WTC11 (cell line): Measurements from ENCODE around the gene ZNF80. TPM values are rescaled to one million over a fixed set of nuclear protein-coding genes. Genes with fewer than 3 reads are reported as not detected.

Source experiments
- ATAC-seq: fragments of 200-7000 bp; cut with Tn5 transposase; 2 replicates; pipeline ENCODE4 v1.10.0; 2021; ENCODE audit warnings: mild to moderate bottlenecking, moderate library complexity
- CTCF ChIA-PET: fragments of 300-600 bp; sonication (Branson Sonifier 250); formaldehyde crosslinking; loops from one replicate; lab custom pipeline; 2021; ENCODE audit warnings: antibody characterized with exemption; lab: Charles Lee
- POLR2A ChIA-PET: fragments of 350-600 bp; sonication (Branson Sonifier 250); formaldehyde crosslinking; loops from one replicate; lab custom pipeline; 2021; ENCODE audit warnings: antibody characterized with exemption; lab: Charles Lee
- DNase-seq: peaks from one replicate; pipeline ENCODE4 v3.0.0; 2021; ENCODE audit warnings: low spot score
- H3K27ac Mint-ChIP-seq: 2 replicates; pipeline ENCODE4 v1.8.0; 2021; ENCODE audit warnings: mixed read lengths
- H3K27me3 Mint-ChIP-seq: 2 replicates; pipeline ENCODE4 v1.8.0; 2021; ENCODE audit warnings: low read depth, mild to moderate bottlenecking, moderate library complexity, mixed read lengths
- H3K36me3 Mint-ChIP-seq: 2 replicates; pipeline ENCODE4 v1.8.0; 2021; ENCODE audit warnings: mixed read lengths
- H3K4me1 Mint-ChIP-seq: 2 replicates; pipeline ENCODE4 v1.8.0; 2022; ENCODE audit warnings: mixed read lengths
- H3K4me3 Mint-ChIP-seq: 2 replicates; pipeline ENCODE4 v1.8.0; 2021; ENCODE audit warnings: mild to moderate bottlenecking, moderate library complexity, mixed read lengths
- H3K9me3 Mint-ChIP-seq: 2 replicates; pipeline ENCODE4 v1.8.0; 2021; ENCODE audit warnings: mixed read lengths
- ATF1 ChIP-seq: sonication (generic); formaldehyde crosslinking; IDR thresholded peaks from 2 replicates; pipeline ENCODE4 v1.8.1; 2023; ENCODE audit warnings: mild to moderate bottlenecking, moderate library complexity, missing genetic modification reagents
- ELF4 ChIP-seq: sonication (generic); formaldehyde crosslinking; IDR thresholded peaks from 2 replicates; pipeline ENCODE4 v1.8.1; 2022; ENCODE audit warnings: low read depth, mild to moderate bottlenecking, moderate library complexity, missing genetic modification reagents
- FOXK1 ChIP-seq: sonication (generic); formaldehyde crosslinking; IDR thresholded peaks from 2 replicates; pipeline ENCODE4 v1.8.0; 2022; ENCODE audit warnings: mild to moderate bottlenecking, moderate library complexity, missing genetic modification reagents
- FOXP1 ChIP-seq: sonication (generic); formaldehyde crosslinking; IDR thresholded peaks from 2 replicates; pipeline ENCODE4 v1.8.0; 2022; ENCODE audit warnings: missing genetic modification reagents, mild to moderate bottlenecking, moderate library complexity, borderline replicate concordance
- FOXP4 ChIP-seq: sonication (generic); formaldehyde crosslinking; IDR thresholded peaks from 2 replicates; pipeline ENCODE4 v1.8.0; 2022; ENCODE audit warnings: mild to moderate bottlenecking, missing genetic modification reagents
- GTF2I ChIP-seq: fragments of 250-450 bp; sonication (Bioruptor Pico); conservative IDR thresholded peaks from 2 replicates; pipeline ENCODE4 v1.4.0; 2021; ENCODE audit warnings: mild to moderate bottlenecking
- JAZF1 ChIP-seq: fragments of 250-450 bp; sonication (Bioruptor Pico); IDR thresholded peaks from 2 replicates; pipeline ENCODE4 v1.9.0; 2021; ENCODE audit warnings: moderate library complexity, mild to moderate bottlenecking, inconsistent platforms
- SMAD3 ChIP-seq: sonication (generic); formaldehyde crosslinking; IDR thresholded peaks from 2 replicates; pipeline ENCODE4 v1.8.0; 2022; ENCODE audit warnings: missing genetic modification reagents, mild to moderate bottlenecking, borderline replicate concordance
- TP53 ChIP-seq: sonication (generic); formaldehyde crosslinking; IDR thresholded peaks from 2 replicates; pipeline ENCODE4 v1.8.1; 2023; ENCODE audit warnings: mild to moderate bottlenecking, missing genetic modification reagents
- ZNF121 ChIP-seq: sonication (generic); formaldehyde crosslinking; IDR thresholded peaks from 2 replicates; pipeline ENCODE4 v1.8.0; 2023; ENCODE audit warnings: missing genetic modification reagents
- ZNF396 ChIP-seq: fragments of 250-450 bp; sonication (Bioruptor Pico); IDR thresholded peaks from 2 replicates; pipeline ENCODE4 v1.8.0; 2021; ENCODE audit warnings: mild to moderate bottlenecking, moderate library complexity, borderline replicate concordance
- ZNF532 ChIP-seq: fragments of 250-450 bp; sonication (Bioruptor Pico); IDR thresholded peaks from 2 replicates; pipeline ENCODE4 v1.9.0; 2021; ENCODE audit warnings: mild to moderate bottlenecking, borderline replicate concordance
- total RNA-seq: library from RNA; stranded (reverse); gene quantifications from 3 replicates; pipeline ENCODE4 v1.2.3, GENCODE V29; 2021
- TF ChIP-seq, protein P1 (sequence below): fragments of 250-450 bp; sonication (Bioruptor Pico); conservative IDR thresholded peaks from 2 replicates; pipeline ENCODE4 v1.9.0; 2021; ENCODE audit warnings: mild to moderate bottlenecking
- TF ChIP-seq, protein P2 (sequence below): sonication (generic); formaldehyde crosslinking; IDR thresholded peaks from 2 replicates; pipeline ENCODE4 v1.8.0; 2022; ENCODE audit warnings: mild to moderate bottlenecking, missing genetic modification reagents
- TF ChIP-seq, protein P3 (sequence below): sonication (generic); formaldehyde crosslinking; conservative IDR thresholded peaks from 2 replicates; pipeline ENCODE4 v1.8.1; 2022; ENCODE audit warnings: mild to moderate bottlenecking, missing genetic modification reagents
- TF ChIP-seq, protein P4 (sequence below): sonication (generic); formaldehyde crosslinking; IDR thresholded peaks from 2 replicates; pipeline ENCODE4 v1.8.1; 2022; ENCODE audit warnings: mild to moderate bottlenecking, missing genetic modification reagents, moderate library complexity, borderline replicate concordance

The ZNF80 gene
- total RNA-seq, 1 experiment from 2014 or later, result not detected

GRCh38 chr3:114214542-114215341 lies 22.6 kb downstream of the ZNF80 start:
- H3K27ac Mint-ChIP-seq, result no peak overlapping the region
- H3K27me3 Mint-ChIP-seq, result peaks cover 2% of the 10 kb centered on the region
- no peak overlapping the region for H3K4me3 Mint-ChIP-seq
- peak; percentile 54 for ATAC-seq
- peaks cover 8% of the 10 kb centered on the region for H3K9me3 Mint-ChIP-seq
- peaks cover 8% of the 10 kb centered on the region for H3K4me1 Mint-ChIP-seq
- no peak for DNase-seq
- H3K36me3 Mint-ChIP-seq, result no peaks in the 10 kb centered on the region
- ChIA-PET POLR2A (no interaction called here), CTCF (interaction anchor here (1.8 to 1.9 kb wide), 3 partner anchors 36 to 76 kb away, joined by 6 to 13 read pairs (median 7); partner anchors contain the start of gene DRD3)
- TF ChIP-seq ELF4 (CRISPR knock-in tag) (no peak), SMAD3 (CRISPR knock-in tag) (no peak), FOXP1 (CRISPR knock-in tag) (no peak), JAZF1 (no peak)
- TF ChIP-seq, protein P1, sequence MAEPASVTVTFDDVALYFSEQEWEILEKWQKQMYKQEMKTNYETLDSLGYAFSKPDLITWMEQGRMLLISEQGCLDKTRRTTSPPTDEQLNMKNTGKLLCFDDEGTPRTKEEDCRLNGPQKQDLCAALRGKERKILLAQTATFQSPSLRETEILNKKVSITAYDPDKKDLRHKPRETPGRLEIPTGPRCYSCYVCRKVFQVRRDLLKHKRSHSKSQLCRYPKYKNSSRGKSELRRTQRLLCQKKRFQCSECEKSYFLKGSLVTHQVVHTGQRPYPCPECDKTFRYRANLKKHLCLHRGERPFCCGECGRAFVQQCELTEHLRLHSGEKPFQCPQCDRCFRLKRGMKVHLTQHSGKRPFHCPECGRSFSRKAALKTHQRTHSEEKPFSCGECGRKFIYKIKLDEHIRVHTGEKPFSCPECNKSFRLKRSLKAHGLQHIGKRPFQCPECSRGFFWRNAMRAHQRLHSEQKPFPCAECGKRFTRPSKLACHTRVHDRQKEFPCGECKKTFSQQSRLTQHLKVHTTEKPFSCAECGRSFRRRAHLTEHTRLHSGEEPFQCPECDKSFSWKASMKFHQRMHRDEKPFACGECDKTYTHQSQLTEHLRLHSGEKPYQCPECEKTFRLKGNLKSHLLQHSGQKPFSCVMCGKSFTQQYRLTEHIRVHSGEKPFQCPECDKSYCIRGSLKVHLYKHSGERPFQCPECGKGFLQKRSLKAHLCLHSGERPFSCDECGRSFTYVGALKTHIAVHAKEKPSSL (CRISPR knock-in tag), result no peak
- TF ChIP-seq, protein P2, sequence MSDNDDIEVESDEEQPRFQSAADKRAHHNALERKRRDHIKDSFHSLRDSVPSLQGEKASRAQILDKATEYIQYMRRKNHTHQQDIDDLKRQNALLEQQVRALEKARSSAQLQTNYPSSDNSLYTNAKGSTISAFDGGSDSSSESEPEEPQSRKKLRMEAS (CRISPR knock-in tag), result no peak

DNA sequence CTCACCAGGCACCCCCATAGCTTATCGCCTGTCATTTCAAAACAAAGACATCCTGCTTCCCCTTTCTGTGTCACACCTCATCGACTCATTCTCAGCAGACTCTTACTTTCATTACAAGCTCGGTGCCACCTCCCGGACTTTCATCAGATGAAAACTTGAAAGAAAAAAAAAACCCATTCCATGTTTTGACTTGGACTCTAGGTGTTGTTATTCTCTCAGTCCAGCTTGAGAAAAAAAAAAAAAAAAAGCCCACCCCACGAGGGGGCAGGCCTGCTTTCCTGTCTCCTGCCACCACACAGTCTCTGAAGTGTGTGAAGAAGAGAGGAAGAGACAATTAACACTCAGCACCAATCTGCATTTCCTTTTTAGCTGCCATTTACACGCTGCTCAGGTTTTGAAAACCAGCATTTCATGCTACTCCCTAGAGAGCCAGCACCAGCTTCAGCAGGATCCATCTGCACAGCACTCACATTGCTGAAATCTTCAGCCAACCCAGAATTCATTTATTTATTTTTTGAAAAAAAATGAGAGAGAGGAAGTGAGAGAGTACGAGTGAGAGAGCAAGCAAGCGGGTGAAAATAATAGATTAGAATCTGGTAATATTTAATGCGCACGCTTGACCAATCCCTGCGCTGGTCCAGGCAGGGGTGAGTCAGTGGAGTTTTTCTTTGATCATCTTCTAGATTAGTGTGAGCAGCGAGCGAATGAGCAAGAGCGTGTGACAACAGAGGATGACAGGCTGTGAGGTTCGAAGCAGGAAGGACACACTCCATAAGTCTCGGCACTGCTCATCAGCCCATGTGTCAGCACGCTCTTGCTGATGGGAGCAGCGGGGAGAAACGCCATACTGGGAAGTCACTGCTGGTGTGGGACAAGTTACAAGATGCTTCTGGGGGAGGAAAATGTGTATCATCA lies 23.5 kb downstream of the ZNF80 start:
- Mint-ChIP-seq H3K4me3 (no peak overlapping the region), H3K27ac (0 out of 2 replicates have a peak overlapping the region, but pooled peaks have one; percentile 14), H3K9me3 (peaks cover 8% of the 10 kb centered on the region), H3K4me1 (peaks cover 3% of the 10 kb centered on the region)
- POLR2A ChIA-PET, result interaction anchor here (0.6 kb wide), 1 partner anchor 1599 kb away, joined by 3 read pairs; no protein-coding TSS in a partner anchor
- DNase-seq, result no peak
- TF ChIP-seq FOXP4, result 0 out of 2 replicates have a peak, but pooled peaks have one; percentile 25
- TF ChIP-seq ZNF121 (CRISPR knock-in tag), result peak; percentile 99
- TF ChIP-seq, protein P3, sequence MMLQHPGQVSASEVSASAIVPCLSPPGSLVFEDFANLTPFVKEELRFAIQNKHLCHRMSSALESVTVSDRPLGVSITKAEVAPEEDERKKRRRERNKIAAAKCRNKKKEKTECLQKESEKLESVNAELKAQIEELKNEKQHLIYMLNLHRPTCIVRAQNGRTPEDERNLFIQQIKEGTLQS, result no peak
- TF ChIP-seq, all 79 proteins: peak for 2
- Mint-ChIP-seq H3K27me3 (peaks cover 2% of the 10 kb centered on the region), H3K36me3 (no peaks in the 10 kb centered on the region)
- peak; percentile 68 for ATAC-seq
- CTCF ChIA-PET, result interaction anchor here (0.6 to 1.9 kb wide), 12 partner anchors 8 to 310 kb away, joined by 3 to 13 read pairs (median 3); partner anchors contain the start of gene DRD3

GRCh38 chr3:114213292-114213626 lies 24.1 kb downstream of the ZNF80 start:
- DNase-seq (no peak), ATAC-seq (no peak)
- Mint-ChIP-seq H3K4me1 (no peaks in the 10 kb centered on the region), H3K4me3 (no peak overlapping the region), H3K36me3 (no peaks in the 10 kb centered on the region), H3K27me3 (peaks cover 2% of the 10 kb centered on the region), H3K9me3 (peaks cover 8% of the 10 kb centered on the region), H3K27ac (0 out of 2 replicates have a peak overlapping the region, but pooled peaks have one; percentile 14)
- POLR2A ChIA-PET, result interaction anchor here (0.6 kb wide), 1 partner anchor 1600 kb away, joined by 3 read pairs; no protein-coding TSS in a partner anchor
- TF ChIP-seq ZNF396 (CRISPR knock-in tag), result no peak
- no peak for TF ChIP-seq FOXK1 (CRISPR knock-in tag)
- TF ChIP-seq ATF1, result no peak
- TF ChIP-seq TP53 (CRISPR knock-in tag), result no peak
- no peak for TF ChIP-seq SMAD3 (CRISPR knock-in tag)
- no peak for TF ChIP-seq ZNF532 (CRISPR knock-in tag)
- no peak for TF ChIP-seq ELF4 (CRISPR knock-in tag)
- TF ChIP-seq, protein P4, sequence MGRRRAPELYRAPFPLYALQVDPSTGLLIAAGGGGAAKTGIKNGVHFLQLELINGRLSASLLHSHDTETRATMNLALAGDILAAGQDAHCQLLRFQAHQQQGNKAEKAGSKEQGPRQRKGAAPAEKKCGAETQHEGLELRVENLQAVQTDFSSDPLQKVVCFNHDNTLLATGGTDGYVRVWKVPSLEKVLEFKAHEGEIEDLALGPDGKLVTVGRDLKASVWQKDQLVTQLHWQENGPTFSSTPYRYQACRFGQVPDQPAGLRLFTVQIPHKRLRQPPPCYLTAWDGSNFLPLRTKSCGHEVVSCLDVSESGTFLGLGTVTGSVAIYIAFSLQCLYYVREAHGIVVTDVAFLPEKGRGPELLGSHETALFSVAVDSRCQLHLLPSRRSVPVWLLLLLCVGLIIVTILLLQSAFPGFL, result no peak
- TF ChIP-seq, protein P2 (CRISPR knock-in tag), result no peak
- no peak for TF ChIP-seq GTF2I (CRISPR knock-in tag)
- CTCF ChIA-PET, result interaction anchor here (0.6 to 1.9 kb wide), 11 partner anchors 8 to 172 kb away, joined by 3 to 13 read pairs (median 3); partner anchors contain the start of gene DRD3
